Left ventricle myocardium inferior (tissue), 1 donor: ENCODE data around the gene AGBL2. TPM values are rescaled to one million over a fixed set of nuclear protein-coding genes. Genes with fewer than 3 reads are reported as not detected.
"Not testable (repeated sequence)": the region's sequence is repeated elsewhere in the genome, so short reads cannot be mapped to it uniquely, and the experiment has no call there.

Experiments used
- DNase-seq: peaks from one replicate; pipeline ENCODE4 v3.0.0-alpha.2; 2020
- H3K27ac ChIP-seq: fragments of 200-600 bp; replicated peaks from 2 replicates; pipeline ENCODE4 v1.8.0; 2021
- H3K27me3 ChIP-seq: fragments of 200-600 bp; 2 replicates; pipeline ENCODE4 v1.8.0; 2021; ENCODE audit warnings: low read depth
- H3K36me3 ChIP-seq: fragments of 200-600 bp; 2 replicates; pipeline ENCODE4 v1.8.0; 2021
- H3K4me1 ChIP-seq: fragments of 200-600 bp; 2 replicates; pipeline ENCODE4 v1.8.0; 2021
- H3K4me3 ChIP-seq: fragments of 200-600 bp; 2 replicates; pipeline ENCODE4 v1.8.0; 2021; ENCODE audit warnings: mild to moderate bottlenecking, moderate library complexity
- H3K9me3 ChIP-seq: fragments of 200-600 bp; replicated peaks from 2 replicates; pipeline ENCODE4 v1.8.0; 2021
- CTCF ChIP-seq: fragments of 200-600 bp; IDR thresholded peaks from 2 replicates; pipeline ENCODE4 v1.8.0; 2021; ENCODE audit warnings: antibody characterized with exemption, mild to moderate bottlenecking, borderline replicate concordance
- intact Hi-C: fragments of 100-400 bp; cut with micrococcal nuclease; formaldehyde crosslinking; loops from one replicate; pipeline ENCODE4 v1.11.0; 2022
- long read RNA-seq: library from polyadenylated mRNA; unstranded; transcript quantifications from one replicate; pipeline ENCODE4 v2.0.0, GENCODE V29; 2021
- total RNA-seq: library from RNA; stranded (reverse); fragmentation: NEBNext Ultra II Directional; extraction: Animal tissue kit (Norgen Biotek cat#: 25700); gene quantifications from one replicate; pipeline ENCODE4 v1.2.1, GENCODE V29; 2021
- donor health status: DM: no; HTN: yes; CAD: no; lungs with severe emphysema.

Gene AGBL2
- total RNA-seq, result 0.38 TPM
- long read RNA-seq, result 0 reads

- no peak for TF ChIP-seq CTCF
- no peaks in the 10 kb centered on the region for H3K9me3 ChIP-seq
- intact Hi-C loops, result no loop called here
These were observed at the start of gene AGBL2 for GRCh38 chr11:47715082-47715669. Gene AGBL2 (minus strand): TSS chr11:47715369. CDS start chr11:47714650, 719 bp downstream.

GRCh38 chr11:47759291-47759690, 44.1 kb upstream of the AGBL2 start:
- peak overlapping the region; percentile 66 for H3K27ac ChIP-seq
- peak; percentile 58 for DNase-seq
- not testable (repeated sequence) for H3K27me3 ChIP-seq, H3K9me3 ChIP-seq, H3K4me3 ChIP-seq
- intact Hi-C loops, result loop anchor here (10.0 kb wide), 1 partner anchor 56 kb away; no protein-coding TSS in a partner anchor
- peaks cover 88% of the 10 kb centered on the region for H3K36me3 ChIP-seq
- peaks cover 40% of the 10 kb centered on the region for H3K4me1 ChIP-seq

More at GRCh38 chr11:47715082-47715669, at the start of gene AGBL2:
- DNase-seq, result peak; percentile 76
- no peaks in the 10 kb centered on the region for H3K27me3 ChIP-seq
- peak within 1 kb of the TSS; percentile 88 for H3K4me3 ChIP-seq
- peak within 1 kb of the TSS; percentile 79 for H3K27ac ChIP-seq
- peaks cover 17% of the 10 kb centered on the region for H3K4me1 ChIP-seq
- peaks cover 39% of the 10 kb centered on the region for H3K36me3 ChIP-seq

DNA sequence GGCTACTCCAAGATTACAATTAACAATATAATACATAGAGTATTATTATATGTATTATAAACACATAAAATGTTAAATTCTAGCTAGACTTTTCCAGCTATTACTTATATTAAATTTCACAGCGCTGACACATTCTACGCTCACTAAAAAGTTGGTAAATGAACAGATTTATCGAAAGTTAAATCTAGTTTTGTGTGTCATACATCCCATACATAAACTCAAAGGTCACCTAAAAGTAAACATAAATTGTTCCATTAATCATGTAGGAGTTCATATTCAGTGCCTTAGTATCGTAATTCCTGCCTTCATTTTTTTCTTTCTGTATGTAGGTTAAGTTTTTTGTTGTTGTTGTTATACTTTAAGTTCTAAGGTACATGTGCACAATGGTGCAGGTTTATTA, 41.0 kb upstream of the AGBL2 start:
- Histone ChIP-seq H3K4me3 (no peak overlapping the region), H3K4me1 (peaks cover 28% of the 10 kb centered on the region), H3K27ac (no peak overlapping the region), H3K27me3 (no peaks in the 10 kb centered on the region), H3K36me3 (peaks cover 91% of the 10 kb centered on the region), H3K9me3 (no peaks in the 10 kb centered on the region)
- intact Hi-C loops, result loop anchor here (10.0 kb wide), 1 partner anchor 59 kb away; no protein-coding TSS in a partner anchor
- no peak for TF ChIP-seq CTCF
- DNase-seq, result no peak

DNA sequence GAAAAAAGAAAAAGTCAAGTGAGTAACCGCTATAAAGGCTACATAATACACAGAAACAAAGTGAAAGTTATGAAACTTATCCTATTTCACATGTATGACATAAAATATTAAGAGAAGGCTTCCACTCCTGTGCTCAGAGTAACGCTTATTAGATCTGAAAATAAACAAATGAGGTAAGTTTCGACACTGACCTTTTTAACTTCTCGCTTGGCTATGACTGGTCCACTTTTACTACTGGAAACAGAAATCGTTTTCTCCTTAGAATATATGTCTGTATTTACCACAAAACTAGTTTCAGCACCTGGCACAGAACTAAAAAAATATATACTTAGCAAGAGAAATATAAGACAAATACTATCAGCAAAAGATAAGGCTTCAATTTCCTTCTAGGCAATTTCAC, 35.6 kb upstream of the AGBL2 start:
- intact Hi-C loops, result loop anchor here (10.0 kb wide), 1 partner anchor 64 kb away; no protein-coding TSS in a partner anchor
- H3K36me3 ChIP-seq, result peaks cover 97% of the 10 kb centered on the region

GRCh38 chr11:47742494-47742893, 27.3 kb upstream of the AGBL2 start:
- H3K4me1 ChIP-seq, H3K27ac ChIP-seq, H3K27me3 ChIP-seq, intact Hi-C loops, H3K9me3 ChIP-seq, H3K4me3 ChIP-seq, DNase-seq: not testable (repeated sequence)
- H3K36me3 ChIP-seq, result peaks cover 100% of the 10 kb centered on the region

More for the DNA sequence above, 35.6 kb upstream of the AGBL2 start:
- H3K4me3 ChIP-seq, result no peak overlapping the region
- DNase-seq, result no peak
- no peaks in the 10 kb centered on the region for H3K9me3 ChIP-seq
- no peaks in the 10 kb centered on the region for H3K4me1 ChIP-seq
- H3K27me3 ChIP-seq, result no peaks in the 10 kb centered on the region
- no peak for TF ChIP-seq CTCF
- no peak overlapping the region for H3K27ac ChIP-seq

DNA sequence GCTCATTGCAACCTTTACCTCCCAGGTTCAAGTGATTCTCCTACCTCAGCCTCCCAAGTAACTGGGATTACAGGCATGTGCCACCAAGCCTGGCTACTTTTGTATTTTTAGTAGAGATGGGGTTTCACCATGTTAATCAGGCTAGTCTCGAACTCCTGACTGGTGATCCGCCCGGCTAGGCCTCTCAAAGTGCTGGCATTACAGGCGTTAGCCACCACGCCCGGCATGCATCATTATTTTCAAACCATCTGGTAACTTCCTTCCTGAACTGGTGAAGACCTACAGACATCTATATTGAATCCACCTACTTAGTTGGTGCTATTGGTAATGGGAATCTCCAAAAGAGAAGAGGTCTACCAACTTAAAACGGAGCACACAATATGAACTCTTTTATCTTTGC, 22.6 kb upstream of the AGBL2 start:
- H3K4me1 ChIP-seq, intact Hi-C loops, H3K9me3 ChIP-seq: not testable (repeated sequence)

DNA sequence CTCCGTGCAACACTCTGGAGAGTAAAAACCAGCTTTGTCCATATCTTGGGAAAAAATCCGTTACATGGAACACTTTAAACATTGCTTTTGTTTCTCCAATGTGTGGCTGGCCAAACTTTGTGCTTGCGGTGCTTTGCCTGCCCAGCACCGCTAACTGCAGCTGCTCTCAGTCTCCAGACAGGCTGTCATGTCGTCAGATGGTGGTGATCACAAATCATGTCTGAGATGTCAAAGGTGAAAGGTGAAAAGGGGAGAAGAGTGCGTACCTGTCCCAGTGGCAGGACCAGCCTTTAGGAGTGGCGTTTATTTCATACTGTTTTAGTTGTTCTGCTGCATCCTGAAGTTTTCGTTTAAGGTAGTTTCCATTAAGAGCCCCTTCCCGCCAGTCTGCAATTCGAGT, 17.1 kb upstream of the AGBL2 start:
- Histone ChIP-seq H3K27me3 (no peaks in the 10 kb centered on the region), H3K27ac (no peak overlapping the region), H3K4me3 (no peak overlapping the region), H3K36me3 (peaks cover 100% of the 10 kb centered on the region), H3K4me1 (no peaks in the 10 kb centered on the region), H3K9me3 (no peaks in the 10 kb centered on the region)
- no peak for TF ChIP-seq CTCF
- no peak for DNase-seq
- intact Hi-C loops, result no loop called here

More for the DNA sequence above, 22.6 kb upstream of the AGBL2 start:
- H3K4me3 ChIP-seq, DNase-seq, H3K27ac ChIP-seq, H3K27me3 ChIP-seq: not testable (repeated sequence)
- H3K36me3 ChIP-seq, result peaks cover 100% of the 10 kb centered on the region
